GM20431 (cell line): ENCODE results near the gene ELAC1.
"Not testable (repeated sequence)": the region's sequence is repeated elsewhere in the genome, so short reads cannot be mapped to it uniquely, and the experiment has no call there.

Source experiments
- in situ Hi-C: fragments of 300-500 bp; cut with MseI, MboI; formaldehyde crosslinking; loops from one replicate; pipeline ENCODE4 v1.15.0; 2020; ENCODE audit warnings: low sequenced_read_pairs; ENCODE audit not compliant: unreplicated experiment

Gene ELAC1

DNA sequence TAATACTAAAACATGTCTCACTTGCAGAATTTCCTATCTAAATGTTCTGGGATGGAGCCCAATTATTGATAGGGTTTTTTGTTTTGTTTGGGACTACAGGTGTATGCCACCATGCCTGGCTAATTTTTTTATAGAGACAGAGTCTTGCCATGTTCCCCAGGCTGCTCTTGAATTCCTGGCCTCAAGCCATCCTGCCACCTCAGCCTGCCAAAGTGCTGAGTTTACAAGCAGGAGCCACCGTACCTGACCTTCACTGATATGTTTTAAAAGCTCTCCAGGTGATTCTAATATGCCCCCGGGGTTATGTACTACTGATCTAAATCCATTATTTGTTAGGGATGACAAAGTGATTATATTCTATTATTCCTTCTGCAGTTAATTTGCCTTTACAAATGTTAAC lies 2.2 kb downstream of the ELAC1 start:
- in situ Hi-C loops: no loop called here

- in situ Hi-C loops: not testable (repeated sequence)
These were observed 4.6 kb downstream of the ELAC1 start for GRCh38 chr18:50972404-50972803.

DNA sequence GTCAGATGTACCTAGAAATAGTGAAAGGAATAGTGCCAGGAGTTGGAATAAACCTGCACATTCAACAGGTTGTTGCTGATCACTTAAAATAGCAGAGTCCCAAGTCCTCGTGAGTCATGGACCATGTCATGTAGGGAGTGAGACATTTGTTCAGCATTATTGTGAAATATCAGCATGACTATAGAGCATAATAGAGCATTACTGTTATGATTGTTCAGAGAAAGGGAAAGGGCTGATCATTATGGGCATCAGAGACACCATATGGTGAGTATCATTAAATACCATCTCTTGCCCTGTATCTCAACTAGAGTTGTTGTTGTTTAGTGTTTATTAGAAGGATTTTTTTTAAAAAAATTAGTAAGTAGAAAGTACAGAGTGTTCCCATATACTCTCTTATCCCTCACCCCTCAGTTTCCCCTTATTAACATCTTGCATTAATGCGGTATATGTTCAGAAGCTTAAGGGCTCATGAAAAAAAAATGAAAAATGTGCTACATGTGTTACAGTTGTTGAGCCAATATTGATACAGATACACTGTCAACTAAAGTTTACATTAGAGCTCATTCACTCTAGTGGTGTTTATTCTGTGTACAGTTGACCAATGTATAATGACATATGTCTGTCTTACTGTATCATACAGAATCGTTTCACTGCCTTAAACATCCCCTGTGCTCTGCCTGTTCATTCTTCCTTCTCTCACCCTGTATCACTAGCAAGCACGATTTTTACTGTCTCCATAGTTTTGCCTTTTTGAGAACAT lies 5.7 kb downstream of the ELAC1 start:
- in situ Hi-C loops: no loop called here

DNA sequence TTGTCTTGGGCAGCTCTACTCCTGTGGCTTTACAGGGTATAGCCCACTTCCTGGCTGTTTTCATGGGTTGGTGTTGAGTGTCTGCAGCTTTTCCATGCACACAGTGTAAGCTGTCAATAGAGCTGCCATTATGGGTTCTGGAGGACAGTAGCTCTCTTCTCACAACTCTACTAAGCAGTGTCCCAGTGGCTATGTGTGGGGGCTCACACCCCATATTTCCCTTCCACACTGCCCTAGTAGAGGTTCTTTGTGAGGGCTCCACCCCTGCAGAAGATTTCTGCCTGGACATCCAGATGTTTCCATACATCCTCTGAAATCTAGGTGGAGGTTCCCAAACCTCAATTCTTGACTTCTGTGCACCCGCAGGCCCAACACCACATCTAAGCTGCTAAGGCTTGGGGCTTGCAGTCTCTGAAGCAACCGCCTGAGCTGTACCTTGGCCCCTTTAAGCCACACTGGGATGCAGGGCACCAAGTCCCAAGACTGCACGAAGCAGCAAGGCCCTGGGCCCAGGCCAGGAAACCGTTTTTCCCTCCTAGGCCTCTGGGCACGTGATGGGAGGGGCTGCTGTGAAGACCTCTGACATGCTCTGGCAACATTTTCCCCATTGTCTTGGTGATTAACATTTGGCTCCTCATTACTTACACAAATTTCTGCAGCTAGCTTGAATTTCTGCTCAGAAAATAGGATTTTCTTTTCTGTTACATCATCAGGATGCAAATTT lies 9.4 kb downstream of the ELAC1 start:
- in situ Hi-C loops: no loop called here

DNA sequence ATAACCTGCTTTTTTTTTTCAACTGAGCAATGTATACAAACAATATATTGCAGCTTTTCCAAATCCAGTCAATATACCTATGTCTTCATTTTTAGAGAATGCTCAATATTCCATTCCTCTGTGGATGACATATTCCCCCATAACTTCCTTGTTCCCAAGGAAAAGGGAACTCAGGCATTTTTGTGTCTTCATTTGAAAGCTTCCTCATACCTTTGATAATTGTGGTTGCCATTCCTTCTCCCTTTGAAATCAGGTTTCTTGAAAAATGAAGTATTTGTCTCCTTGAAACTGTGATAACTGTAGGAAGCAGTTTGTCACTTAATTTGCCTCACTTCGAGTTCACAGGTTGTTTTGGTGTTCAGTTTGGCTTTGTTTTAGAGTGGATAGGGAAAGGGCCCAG lies 13.5 kb downstream of the ELAC1 start:
- in situ Hi-C loops: no loop called here

DNA sequence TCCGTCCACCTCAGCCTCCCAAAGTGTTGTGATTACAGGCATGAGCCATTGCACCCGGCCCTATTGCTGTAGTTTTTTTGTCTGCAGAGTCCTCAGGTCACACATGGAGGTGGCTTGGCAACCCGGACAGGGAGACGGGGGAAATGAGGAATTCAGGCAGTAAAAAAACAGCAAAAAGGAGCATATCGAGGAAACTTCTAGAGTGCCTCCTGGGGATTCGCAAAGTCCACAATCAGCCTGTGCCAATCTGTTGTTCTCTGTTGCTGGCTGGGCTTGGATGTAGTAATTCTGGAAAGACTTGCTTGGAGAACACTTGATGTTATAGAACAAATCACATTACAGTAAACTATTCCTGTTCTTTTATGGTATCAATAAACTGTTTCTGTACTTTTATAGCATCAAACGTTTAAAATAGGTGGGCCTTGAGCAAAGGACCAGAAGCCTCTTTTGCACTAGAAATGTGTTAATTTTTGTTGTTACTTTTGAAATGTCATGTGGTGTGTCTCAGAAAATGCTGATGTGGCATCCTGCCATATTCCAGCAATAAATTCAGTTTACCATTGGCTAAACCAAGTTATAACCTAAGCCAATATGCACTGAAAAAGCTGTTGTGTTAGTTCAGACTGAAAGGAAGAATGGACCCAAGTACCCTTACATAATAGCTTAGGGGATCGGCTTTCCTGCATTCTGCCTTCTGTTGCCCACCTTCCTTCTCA lies 14.4 kb downstream of the ELAC1 start:
- in situ Hi-C loops: no loop called here

DNA sequence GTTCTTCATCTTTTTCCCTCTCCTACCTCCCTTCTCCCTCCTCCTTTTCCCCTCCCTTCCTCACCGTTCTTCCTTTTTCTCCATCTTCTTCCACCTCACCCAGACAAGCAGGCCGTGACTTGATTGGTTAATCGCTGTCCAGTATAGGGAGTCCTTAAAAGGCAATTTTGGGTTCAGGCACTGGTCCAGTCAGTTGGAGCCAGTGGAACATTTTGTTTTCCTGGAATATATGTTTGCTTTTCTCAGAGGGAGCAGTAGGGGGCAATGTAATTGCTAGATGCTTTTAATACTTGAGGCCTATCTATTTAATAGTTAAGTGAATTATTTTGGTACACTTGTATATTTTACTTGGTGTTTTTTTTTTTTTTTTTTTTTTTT lies 15.0 kb downstream of the ELAC1 start:
- in situ Hi-C loops: no loop called here

- in situ Hi-C loops: no loop called here
These were observed 18.7 kb downstream of the ELAC1 start for GRCh38 chr18:50986360-50987087.

DNA sequence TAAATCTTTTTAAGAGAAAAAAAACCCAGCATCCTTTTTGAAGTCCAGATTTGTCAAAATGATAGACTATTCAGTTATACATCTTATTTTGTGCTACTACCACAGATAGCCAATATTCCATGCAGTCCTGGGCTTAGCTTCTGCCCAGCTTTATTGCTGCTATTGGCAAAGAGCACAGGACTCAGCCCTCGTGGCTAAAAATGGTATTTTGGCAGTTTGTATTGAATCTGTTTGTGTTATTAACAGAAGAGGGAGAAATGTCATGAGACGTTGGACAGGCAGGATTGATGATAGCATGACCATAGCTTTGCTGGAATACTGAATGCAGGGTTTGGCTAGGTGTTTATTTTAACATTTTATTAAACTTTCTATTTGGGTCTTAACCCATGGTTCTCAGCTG lies 19.4 kb downstream of the ELAC1 start:
- in situ Hi-C loops: no loop called here

- in situ Hi-C loops: no loop called here
These were observed 21.9 kb downstream of the ELAC1 start for GRCh38 chr18:50989711-50990110.

DNA sequence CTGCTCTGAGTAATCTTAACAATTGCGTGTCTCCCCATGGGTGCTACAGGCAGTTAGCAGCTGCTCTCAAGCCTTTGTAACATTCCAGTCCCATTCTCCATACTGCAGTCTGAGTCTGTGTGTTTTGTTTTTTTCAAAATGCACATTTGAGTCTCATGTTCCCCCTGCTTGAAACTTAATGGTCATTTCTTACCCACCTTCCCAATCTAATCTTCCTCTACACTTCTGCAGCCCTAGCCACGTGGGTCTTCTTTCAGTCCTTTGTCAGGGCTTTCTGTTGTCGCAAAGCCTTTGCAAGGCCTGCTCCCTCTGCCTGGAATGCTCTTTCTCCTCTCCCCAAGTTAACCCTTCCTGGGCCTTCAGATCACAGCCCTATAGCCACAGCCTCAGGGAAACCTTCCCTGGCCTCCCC lies 24.5 kb downstream of the ELAC1 start:
- in situ Hi-C loops: no loop called here

DNA sequence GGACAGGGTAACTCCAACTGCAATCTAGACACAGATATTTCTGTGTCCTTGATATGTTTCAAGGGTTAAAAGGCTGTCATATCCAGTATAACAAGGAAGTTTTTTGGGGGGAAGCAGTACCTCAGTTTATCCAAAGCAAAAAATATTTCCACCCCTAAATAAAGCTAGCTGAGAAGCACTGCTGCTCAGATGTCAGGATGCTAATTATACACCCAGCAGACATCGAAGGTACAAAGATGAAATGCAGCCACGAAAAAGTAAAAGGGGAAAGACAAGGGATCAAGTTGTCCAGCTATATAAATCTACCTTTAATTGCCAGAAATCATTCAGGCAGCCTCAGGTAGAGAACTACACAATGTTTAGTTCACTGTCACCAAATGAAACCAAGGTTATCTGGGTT lies 26.2 kb downstream of the ELAC1 start:
- in situ Hi-C loops: no loop called here

DNA sequence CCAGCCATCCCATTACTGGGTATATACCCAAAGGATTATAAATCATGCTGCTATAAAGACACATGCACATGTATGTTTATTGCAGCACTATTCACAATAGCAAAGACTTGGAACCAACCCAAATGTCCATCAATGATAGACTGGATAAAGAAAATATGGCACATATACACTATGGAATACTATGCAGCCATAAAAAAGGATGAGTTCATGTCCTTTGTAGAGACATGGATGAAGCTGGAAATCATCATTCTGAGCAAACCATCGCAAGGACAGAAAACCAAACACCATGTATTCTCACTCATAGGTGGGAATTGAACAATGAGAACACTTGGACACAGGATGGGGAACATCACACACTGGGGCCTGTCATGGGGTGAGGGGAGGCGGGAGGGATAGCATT lies 35.3 kb downstream of the ELAC1 start:
- in situ Hi-C loops: not testable (repeated sequence)

- in situ Hi-C loops: no loop called here
These were observed 38.4 kb downstream of the ELAC1 start for GRCh38 chr18:51006061-51006818.

- in situ Hi-C loops: no loop called here
These were observed 39.3 kb downstream of the ELAC1 start for GRCh38 chr18:51006948-51007789.

DNA sequence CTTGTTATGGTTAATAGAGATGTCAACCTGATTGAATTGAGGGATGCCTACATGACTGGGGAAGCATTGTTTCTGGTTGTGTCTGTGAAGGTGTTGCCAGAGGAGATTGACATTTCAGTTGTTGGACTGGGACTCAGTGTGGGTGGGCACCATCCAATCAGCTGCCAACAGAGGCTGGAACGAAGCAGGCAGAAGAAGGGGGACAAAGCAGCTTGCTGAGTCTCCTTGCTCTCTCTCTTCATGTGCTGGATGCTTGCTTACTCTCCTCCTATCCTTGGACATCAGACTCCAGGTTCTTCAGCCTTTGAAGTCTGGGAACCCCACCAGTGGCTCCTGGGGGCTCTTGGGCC lies 39.9 kb downstream of the ELAC1 start:
- in situ Hi-C loops: no loop called here

DNA sequence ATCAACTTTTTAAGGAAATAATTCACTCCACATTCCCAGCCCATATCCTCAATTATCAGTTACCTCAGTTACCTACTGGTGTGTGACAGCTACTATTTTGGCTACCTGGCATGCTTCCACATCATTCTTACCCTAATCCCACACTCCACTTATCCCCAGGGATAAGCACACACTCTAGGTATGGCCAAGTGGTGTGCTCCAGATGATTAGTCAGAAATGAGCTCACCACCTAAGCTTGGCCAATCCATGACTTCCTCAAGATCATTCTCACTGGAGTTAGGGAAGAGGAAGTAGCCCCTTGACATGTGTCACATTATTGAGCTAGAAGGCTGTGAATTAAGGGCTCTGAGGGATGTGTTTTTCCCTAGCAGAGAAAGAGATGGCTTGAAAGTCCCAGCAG lies 41.2 kb downstream of the ELAC1 start:
- in situ Hi-C loops: no loop called here

- in situ Hi-C loops: no loop called here
These were observed 42.4 kb downstream of the ELAC1 start for GRCh38 chr18:51010218-51010617.

GRCh38 chr18:51011709-51012108 lies 43.9 kb downstream of the ELAC1 start:
- in situ Hi-C loops: no loop called here
